ENCODE results near the gene NLRP8.
"Not testable (repeated sequence)": the region's sequence is repeated elsewhere in the genome, so short reads cannot be mapped to it uniquely, and the experiment has no call there.

Gene NLRP8

GRCh38 chr19:55947532-55947931 lies at the start of gene NLRP8:
NLRP8 (plus strand) TSS chr19:55947832.
- no peak for DNase-seq (ENCODE audit: low read depth)

GRCh38 chr19:55898911-55899310 lies 48.7 kb upstream of the NLRP8 start:
- DNase-seq (ENCODE audit: low read depth), result no peak

- no peak for DNase-seq (ENCODE audit: low read depth)
Measured at GRCh38 chr19:55901369-55902079, 46.1 kb upstream of the NLRP8 start.

DNA sequence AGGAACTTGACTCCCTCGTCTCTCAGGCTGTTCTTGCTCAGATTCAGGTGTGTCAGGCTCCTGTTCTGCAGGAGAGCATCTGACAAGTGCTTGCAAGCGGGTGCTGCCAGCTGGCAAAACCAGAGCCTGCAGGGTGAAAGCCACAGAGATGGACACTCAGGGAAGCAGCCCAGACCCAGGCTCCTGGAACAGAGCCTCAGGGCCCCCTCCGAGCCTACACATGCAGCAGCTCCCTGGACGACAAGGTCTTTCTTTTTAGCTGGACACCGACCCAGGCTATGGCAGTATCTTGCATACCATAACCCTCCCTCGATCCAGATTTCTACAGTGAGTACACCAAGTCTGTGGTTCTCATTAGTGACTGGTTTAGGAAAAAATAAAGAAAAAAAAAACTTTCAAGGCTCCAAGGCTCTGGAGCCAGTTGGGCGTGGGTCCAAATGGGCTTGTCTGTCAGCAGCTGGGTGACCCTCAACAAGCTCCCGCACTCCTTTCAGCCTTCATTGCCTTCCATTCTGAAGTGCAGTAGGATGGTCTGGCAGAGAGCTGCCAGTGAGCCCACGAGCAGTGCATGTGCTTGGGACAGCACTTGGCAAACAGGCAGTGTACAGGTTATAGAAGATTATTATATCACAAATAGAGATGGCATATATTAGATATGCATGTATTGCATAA lies 45.4 kb upstream of the NLRP8 start:
- DNase-seq (ENCODE audit: low read depth), result no peak

DNA sequence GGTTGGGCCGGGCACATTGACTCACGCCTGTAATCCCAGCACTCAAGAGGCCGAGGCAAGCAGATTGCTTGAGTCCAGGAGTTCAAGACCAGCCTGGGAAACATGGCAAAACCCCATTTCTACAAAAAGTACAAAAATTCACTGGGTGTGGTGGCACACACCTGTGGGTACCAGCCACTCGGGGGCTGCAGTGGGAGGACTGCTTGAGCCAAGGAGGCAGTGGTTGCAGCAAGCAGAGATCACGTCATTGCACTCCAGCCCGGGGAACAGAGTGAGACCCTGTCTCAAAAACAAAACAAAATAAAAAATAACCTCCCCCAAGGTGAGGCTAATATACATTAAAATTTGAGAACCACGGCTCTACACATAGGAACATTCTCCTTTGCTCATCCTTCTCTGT lies 40.3 kb upstream of the NLRP8 start:
- DNase-seq (ENCODE audit: low read depth), result no peak

GRCh38 chr19:55907746-55908145 lies 39.9 kb upstream of the NLRP8 start:
- DNase-seq (ENCODE audit: low read depth), result no peak

DNA sequence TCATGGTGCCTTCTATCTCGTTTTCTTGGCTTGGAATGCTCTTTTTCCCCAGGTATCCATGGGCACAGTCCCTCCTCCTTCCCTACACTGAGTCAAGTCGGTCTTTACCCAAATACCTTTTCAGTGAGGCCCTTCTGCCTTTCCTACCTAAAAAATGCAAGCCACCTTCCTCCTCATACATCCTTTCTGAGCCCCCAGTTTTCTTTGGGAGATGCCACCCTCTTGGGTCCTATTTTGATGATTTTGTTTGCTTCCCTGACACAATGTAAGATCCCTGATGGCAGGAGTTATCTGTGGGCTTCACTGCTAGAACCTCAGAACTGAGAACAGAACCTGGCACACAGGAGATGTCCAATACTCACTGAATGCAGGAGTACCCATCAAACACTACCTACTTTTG lies 37.8 kb upstream of the NLRP8 start:
- no peak for DNase-seq (ENCODE audit: low read depth)

DNA sequence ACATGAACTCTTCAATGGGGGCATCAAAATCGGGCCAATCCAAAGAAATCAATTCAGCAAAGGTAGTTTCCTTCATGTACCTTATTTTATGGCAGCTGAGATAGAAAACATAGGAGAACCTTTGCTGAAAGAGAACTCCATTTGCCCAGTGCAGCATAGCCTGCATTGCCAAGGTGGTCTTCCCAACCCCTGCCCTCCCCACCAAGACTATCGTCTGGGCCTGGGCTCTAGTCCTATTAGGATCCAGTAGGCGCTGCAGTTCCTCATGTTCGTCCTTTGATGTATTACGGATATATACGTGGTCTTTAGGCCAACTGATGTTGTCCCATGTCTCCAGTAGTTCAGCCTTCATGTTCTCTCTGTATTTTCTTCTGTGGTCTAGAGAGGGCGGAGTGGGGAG lies 34.7 kb upstream of the NLRP8 start:
- no peak for DNase-seq (ENCODE audit: low read depth)

- DNase-seq (ENCODE audit: low read depth), result no peak
Measured at GRCh38 chr19:55913643-55914268, 33.9 kb upstream of the NLRP8 start.

DNA sequence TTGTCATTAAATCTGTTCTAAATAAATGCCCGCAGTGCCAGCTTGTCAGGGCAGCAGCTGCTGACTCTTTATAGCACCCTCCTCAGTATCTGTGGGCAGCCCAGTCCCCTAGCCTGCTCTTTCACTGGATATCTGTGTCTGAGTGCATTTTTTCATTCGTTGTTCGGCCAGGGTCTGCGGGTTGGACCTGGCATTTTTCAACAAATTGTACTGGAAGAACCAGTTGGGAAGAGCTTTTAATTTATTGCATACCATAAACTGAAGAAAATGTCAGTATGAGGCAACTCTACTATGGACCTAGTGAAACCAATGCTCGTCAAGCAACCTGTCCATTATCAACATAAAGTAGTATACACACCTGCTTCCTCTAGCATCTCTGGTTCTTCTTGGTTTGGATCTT lies 24.1 kb upstream of the NLRP8 start:
- DNase-seq (ENCODE audit: low read depth), result no peak

DNA sequence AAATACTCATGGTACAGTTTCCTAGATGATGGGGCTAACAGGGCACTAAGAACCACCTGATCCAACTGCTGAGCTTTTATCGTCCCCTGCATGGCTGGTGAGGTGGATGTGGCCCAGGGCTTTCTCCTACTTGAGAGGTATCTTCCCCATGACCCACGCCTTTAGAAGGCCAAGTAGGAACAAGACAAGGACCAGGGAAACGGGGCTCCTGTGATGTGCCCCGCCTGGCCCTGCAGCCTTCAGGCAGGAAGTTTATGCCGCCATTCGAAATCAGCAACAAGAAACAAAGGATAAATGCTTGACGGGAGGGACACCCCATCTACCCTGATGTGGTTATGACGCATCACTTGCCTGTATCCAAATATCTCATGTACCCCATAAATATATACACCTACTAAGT lies 19.6 kb upstream of the NLRP8 start:
- DNase-seq (ENCODE audit: low read depth), result no peak

DNA sequence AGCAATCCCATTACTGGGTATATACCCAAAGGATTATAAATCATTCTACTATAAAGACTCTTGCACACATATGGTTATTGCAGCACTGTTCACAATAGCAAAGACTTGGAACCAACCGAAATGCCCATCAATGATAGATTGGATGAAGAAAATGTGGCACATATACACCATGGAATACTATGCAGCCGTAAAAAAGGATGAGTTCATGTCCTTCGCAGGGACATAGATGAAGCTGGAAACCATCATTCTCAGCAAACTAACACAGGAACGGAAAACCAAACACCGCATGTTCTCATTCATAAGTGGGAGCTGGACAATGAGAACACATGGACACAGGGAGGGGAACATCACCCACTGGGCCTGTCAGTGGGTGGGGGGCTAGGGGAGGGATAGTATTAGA lies 18.4 kb upstream of the NLRP8 start:
- DNase-seq (ENCODE audit: low read depth), result not testable (repeated sequence)

- DNase-seq (ENCODE audit: low read depth), result no peak
Measured at GRCh38 chr19:55930996-55931515, 16.6 kb upstream of the NLRP8 start.

DNA sequence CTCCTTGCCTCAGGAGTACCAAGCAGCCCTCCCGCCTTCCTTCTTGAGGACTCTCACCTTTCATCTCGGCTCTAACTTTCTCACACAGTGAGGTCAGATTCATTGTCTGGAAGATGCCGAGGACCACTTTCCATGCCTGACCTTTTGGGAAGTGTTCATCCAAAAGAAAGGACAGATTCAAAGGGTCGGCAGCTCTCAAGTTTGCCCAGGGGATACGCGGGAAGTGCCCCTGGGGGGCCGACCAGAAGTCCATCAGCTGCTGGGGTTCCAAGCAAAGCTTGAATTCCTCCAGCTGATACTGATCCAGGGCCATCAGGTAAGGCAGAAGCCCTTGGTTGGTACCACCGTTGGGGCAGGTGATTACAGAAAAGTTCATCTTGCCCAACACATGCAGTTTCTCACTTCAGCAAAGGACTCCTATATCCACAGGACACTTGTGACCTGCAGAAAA lies 15.7 kb upstream of the NLRP8 start, which contains the start of gene NLRP13:
TSS of gene NLRP13 (minus strand) at position 401 of the 451 bp plus-strand sequence. CDS start at position 376, 25 bp downstream.
- DNase-seq (ENCODE audit: low read depth), result no peak

- DNase-seq (ENCODE audit: low read depth), result no peak
Measured at GRCh38 chr19:55935206-55935605, 12.4 kb upstream of the NLRP8 start.

DNA sequence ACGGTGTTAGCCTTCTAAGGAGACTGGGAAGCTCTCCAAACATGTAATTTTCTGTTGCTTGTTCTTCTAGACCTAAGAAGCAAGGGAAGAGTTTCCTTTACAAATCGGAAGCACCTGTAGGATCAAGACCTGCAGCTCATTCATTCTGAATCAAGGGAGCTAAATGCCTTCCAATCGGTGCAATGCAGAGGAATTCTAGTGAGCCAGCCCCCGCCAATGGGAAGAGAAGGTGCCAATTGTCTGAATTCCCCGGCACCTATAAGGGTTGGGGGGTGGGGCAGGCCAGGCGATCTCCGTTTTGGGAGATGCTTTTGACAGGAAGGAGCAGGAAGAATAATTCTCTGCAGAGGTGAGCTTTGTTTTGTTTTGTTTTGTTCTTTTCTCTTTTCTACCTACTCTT lies 8.4 kb upstream of the NLRP8 start:
- DNase-seq (ENCODE audit: low read depth), result no peak

DNA sequence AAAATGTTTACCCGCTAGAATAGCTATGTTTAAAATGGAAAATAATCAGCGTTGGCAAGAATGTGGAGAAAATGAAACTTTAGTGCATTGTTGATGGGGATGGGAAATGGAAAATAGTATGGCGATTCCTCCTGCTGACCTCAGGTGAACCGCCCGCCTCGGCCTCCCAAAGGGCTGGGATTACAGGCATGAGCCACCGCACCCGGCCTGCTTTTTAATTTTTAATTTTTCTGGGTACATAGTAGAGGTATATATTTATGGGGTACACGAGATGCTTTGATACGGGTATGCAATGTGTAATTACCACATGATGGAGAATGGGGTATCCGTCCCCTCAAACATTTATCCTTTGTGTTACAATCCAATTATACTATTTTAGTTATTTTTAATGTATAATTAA lies 7.3 kb upstream of the NLRP8 start:
- no peak for DNase-seq (ENCODE audit: low read depth)

GRCh38 chr19:55950566-55950965 lies 2.9 kb downstream of the NLRP8 start:
- DNase-seq (ENCODE audit: low read depth), result not testable (repeated sequence)

GRCh38 chr19:55956431-55956830 lies 8.8 kb downstream of the NLRP8 start:
- DNase-seq (ENCODE audit: low read depth), result no peak

GRCh38 chr19:55958356-55958755 lies 10.7 kb downstream of the NLRP8 start:
- no peak for DNase-seq (ENCODE audit: low read depth)

DNA sequence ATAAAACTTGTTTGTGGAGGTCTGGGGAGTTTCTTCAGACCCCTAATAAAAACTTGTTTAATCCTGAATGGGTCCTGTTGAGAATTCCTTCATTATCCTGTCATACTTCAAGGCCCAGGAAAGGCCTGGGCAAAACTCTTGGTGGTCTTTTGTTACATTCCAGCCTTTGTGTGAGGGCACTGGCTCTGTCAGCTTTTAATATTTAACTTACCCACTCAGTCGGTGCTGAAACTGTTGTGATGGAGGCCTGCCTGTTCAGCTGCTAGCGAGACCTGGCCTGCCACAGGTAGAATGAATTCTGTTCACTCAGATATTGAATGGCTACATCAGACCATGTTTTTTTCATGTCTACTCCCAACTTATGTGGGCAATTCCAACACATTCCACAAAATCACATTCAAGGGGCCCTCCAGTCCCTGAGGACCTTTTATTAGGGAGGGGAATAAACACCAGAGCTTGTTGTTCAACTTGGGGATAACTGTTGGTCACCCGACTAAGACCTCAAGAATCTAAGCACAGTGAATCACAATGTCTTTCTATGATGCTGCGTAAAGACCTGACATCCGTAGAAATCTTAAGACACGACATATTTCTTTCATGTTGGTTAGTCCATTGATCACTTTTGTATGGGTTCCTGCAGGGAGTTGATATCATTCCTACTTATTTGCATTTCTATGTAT lies 12.5 kb downstream of the NLRP8 start:
- DNase-seq (ENCODE audit: low read depth), result no peak

DNA sequence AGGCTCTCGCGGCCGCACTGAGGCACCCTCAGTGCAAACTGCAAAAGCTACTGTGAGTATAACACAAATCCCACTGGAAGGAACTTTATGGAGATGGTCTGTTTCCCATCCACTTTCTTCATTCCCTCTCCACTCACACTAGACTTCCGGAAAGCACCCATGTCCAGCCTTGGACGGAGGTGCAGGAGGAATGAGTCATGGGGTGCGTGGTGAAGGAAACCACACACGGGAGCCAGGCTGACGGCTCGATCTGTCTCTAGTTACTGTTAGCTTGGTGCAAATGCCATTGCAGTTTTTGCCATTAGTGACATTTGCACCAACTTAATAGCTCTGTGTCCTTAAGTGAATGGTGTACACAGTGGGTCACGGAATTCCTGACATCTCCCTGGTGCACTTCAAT lies 14.6 kb downstream of the NLRP8 start:
- no peak for DNase-seq (ENCODE audit: low read depth)

Data from stromal cell of bone marrow (primary cell).